ENCODE results near the gene LRRC75A. TPM values are rescaled to one million over a fixed set of nuclear protein-coding genes. Genes with fewer than 3 reads are reported as not detected.

LRRC75A gene
- total RNA-seq, 2 donors from 2014 or later = 0.93 to 2.6 TPM

- no peak for DNase-seq (ENCODE audit: low spot score)
- no peak overlapping the region for H3K4me3 ChIP-seq
- no peaks in the 10 kb centered on the region for H3K9me3 ChIP-seq
- H3K36me3 ChIP-seq = no peaks in the 10 kb centered on the region
- no peak for TF ChIP-seq CTCF (IDR thresholded peaks at IDR 0.05)
- no peaks in the 10 kb centered on the region for H3K27me3 ChIP-seq
- no peak overlapping the region for H3K27ac ChIP-seq
- H3K4me1 ChIP-seq = peaks cover 0 to 10% of the 10 kb centered on the region in 2 donors
Observed at GRCh38 chr17:16512011-16512410, 20.0 kb upstream of the LRRC75A start.

- Histone ChIP-seq H3K27ac (no peak overlapping the region), H3K9me3 (no peaks in the 10 kb centered on the region), H3K4me1 (peaks cover 0 to 6% of the 10 kb centered on the region in 2 donors), H3K36me3 (no peaks in the 10 kb centered on the region), H3K4me3 (no peak overlapping the region), H3K27me3 (no peaks in the 10 kb centered on the region)
- no peak for DNase-seq (ENCODE audit: low spot score)
- TF ChIP-seq CTCF (IDR thresholded peaks at IDR 0.05) = no peak
Observed at GRCh38 chr17:16511593-16511992, 19.6 kb upstream of the LRRC75A start.

- Histone ChIP-seq H3K4me1 (no peaks in the 10 kb centered on the region), H3K9me3 (no peaks in the 10 kb centered on the region)
- TF ChIP-seq CTCF (IDR thresholded peaks at IDR 0.05) = no peak
Observed at GRCh38 chr17:16507918-16508533, 16.0 kb upstream of the LRRC75A start.

GRCh38 chr17:16506188-16506587 lies 14.2 kb upstream of the LRRC75A start:
- TF ChIP-seq CTCF (IDR thresholded peaks at IDR 0.05) = no peak
- Histone ChIP-seq H3K4me1 (no peaks in the 10 kb centered on the region), H3K36me3 (no peaks in the 10 kb centered on the region), H3K27me3 (no peaks in the 10 kb centered on the region), H3K27ac (no peak overlapping the region), H3K9me3 (no peaks in the 10 kb centered on the region), H3K4me3 (no peak overlapping the region)
- no peak for DNase-seq (ENCODE audit: low spot score)

More at GRCh38 chr17:16507918-16508533, 16.0 kb upstream of the LRRC75A start:
- H3K27me3 ChIP-seq = no peaks in the 10 kb centered on the region
- H3K4me3 ChIP-seq = no peak overlapping the region
- H3K36me3 ChIP-seq = no peaks in the 10 kb centered on the region
- no peak for DNase-seq (ENCODE audit: low spot score)
- no peak overlapping the region for H3K27ac ChIP-seq

GRCh38 chr17:16504984-16505383 lies 13.0 kb upstream of the LRRC75A start:
- Histone ChIP-seq H3K4me1 (no peaks in the 10 kb centered on the region), H3K4me3 (no peak overlapping the region), H3K27me3 (no peaks in the 10 kb centered on the region), H3K36me3 (no peaks in the 10 kb centered on the region), H3K27ac (no peak overlapping the region), H3K9me3 (no peaks in the 10 kb centered on the region)
- no peak for DNase-seq (ENCODE audit: low spot score)
- no peak for TF ChIP-seq CTCF (IDR thresholded peaks at IDR 0.05)

Measured in right atrium auricular region (tissue), 2 donors.